ENCODE results near the gene LCN2. TPM values are rescaled to one million over a fixed set of nuclear protein-coding genes. Genes with fewer than 3 reads are reported as not detected.

Gene LCN2
- total RNA-seq, 1 donor from 2014 or later = 14.3 TPM

- intact Hi-C loops (cut with DNase I) = no loop called here
- no peaks in the 10 kb centered on the region for H3K9me3 ChIP-seq
- H3K4me1 ChIP-seq = peaks cover 61% of the 10 kb centered on the region
- TF ChIP-seq, protein P1, sequence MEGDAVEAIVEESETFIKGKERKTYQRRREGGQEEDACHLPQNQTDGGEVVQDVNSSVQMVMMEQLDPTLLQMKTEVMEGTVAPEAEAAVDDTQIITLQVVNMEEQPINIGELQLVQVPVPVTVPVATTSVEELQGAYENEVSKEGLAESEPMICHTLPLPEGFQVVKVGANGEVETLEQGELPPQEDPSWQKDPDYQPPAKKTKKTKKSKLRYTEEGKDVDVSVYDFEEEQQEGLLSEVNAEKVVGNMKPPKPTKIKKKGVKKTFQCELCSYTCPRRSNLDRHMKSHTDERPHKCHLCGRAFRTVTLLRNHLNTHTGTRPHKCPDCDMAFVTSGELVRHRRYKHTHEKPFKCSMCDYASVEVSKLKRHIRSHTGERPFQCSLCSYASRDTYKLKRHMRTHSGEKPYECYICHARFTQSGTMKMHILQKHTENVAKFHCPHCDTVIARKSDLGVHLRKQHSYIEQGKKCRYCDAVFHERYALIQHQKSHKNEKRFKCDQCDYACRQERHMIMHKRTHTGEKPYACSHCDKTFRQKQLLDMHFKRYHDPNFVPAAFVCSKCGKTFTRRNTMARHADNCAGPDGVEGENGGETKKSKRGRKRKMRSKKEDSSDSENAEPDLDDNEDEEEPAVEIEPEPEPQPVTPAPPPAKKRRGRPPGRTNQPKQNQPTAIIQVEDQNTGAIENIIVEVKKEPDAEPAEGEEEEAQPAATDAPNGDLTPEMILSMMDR (IDR thresholded peaks at IDR 0.05) = no peak
- no peaks in the 10 kb centered on the region for H3K27me3 ChIP-seq
- no peak overlapping the region for H3K4me3 ChIP-seq
- H3K27ac ChIP-seq = peak overlapping the region; percentile 36
- no peak for ATAC-seq
- no peak for DNase-seq
- peaks cover 65% of the 10 kb centered on the region for H3K36me3 ChIP-seq
Observed at GRCh38 chr9:128102196-128102595, 47.1 kb upstream of the LCN2 start.

DNA sequence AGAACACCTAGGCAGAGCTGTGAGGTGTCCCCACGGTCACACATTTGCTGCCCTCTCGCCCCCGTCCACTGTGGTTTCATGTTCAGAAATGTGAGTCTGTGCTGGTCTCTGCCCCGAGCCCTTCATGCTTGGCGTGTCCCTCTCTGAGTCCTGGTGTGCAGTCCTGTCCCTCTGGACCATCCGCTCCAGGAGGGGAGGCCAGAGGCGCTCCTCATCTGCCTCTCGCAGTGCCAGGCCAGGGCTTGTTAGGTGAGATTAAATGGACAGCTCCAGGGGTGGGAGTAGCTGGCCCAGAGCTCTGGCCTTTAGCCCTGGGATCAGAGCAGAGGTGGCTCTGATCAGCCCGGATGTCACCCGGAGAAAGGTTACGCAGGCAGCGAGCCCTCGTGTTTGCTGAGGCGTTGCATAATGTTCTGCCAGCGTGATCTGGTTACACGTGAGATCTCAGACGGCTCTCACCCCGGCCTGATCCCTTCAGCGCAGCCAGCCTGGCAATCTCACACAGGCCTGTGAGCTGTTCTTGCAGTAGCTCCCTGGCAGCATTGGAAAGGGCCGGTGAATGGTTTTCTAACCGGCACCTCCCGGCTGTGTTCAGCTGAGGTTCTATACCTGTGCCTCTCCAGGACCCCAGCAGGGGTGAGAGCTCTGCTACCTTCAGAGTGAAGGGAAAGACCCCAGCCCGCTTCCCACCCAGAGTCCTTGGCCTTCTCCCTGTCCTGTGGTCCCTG is 46.2 kb upstream of the LCN2 start:
- Histone ChIP-seq H3K4me3 (no peak overlapping the region), H3K36me3 (peaks cover 74% of the 10 kb centered on the region), H3K4me1 (peaks cover 53% of the 10 kb centered on the region), H3K9me3 (no peaks in the 10 kb centered on the region), H3K27me3 (no peaks in the 10 kb centered on the region), H3K27ac (peak overlapping the region; percentile 36)
- intact Hi-C loops (cut with DNase I) = no loop called here
- ATAC-seq (no peak), DNase-seq (no peak)
- TF ChIP-seq, protein P1 (IDR thresholded peaks at IDR 0.05) = no peak

DNA sequence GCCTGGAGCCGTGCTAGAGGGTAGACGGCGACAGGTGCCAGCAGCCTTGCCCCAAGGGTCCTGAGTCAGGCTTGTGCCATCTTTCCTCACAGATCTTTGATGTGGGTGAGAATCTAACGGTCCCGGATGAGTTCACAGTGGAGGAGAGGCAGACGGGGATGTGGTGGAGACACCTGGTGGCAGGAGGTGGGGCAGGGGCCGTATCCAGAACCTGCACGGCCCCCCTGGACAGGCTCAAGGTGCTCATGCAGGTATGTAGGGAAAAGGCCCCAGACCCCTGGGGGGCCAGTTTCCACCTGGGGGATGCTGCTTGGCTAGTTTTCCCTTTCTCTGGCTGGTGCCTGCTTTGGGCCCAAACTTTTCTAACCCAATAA is 45.7 kb upstream of the LCN2 start:
- ATAC-seq = no peak
- H3K36me3 ChIP-seq = peaks cover 79% of the 10 kb centered on the region
- TF ChIP-seq, protein P1 (IDR thresholded peaks at IDR 0.05) = peak; percentile 15
- H3K9me3 ChIP-seq = no peaks in the 10 kb centered on the region
- H3K27me3 ChIP-seq = no peaks in the 10 kb centered on the region
- H3K4me3 ChIP-seq = no peak overlapping the region
- peaks cover 51% of the 10 kb centered on the region for H3K4me1 ChIP-seq
- no peak for DNase-seq
- intact Hi-C loops (cut with DNase I) = no loop called here
- no peak overlapping the region for H3K27ac ChIP-seq

DNA sequence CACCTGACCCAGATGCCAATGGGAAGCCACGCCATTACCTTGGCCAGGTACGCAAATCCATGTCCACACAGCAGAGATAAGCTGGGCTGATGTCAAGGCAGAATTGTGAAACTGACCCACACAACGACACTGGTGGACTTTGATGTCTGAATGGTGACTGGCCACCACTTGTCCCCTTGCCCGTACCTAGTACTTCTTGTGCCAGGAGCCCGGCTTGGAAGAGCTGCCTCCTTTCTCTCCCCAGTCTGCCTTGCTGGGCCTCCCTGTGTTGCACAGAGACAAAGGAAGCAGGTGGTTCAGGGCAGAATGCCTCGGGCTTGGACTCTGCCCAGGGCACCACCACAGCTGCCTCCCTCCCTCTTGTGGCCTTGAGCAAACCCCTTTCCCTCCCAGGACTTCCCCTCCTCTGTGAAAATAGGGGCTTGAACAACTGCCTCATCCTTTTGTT is 45.1 kb upstream of the LCN2 start:
- H3K4me1 ChIP-seq = peaks cover 45% of the 10 kb centered on the region
- intact Hi-C loops (cut with DNase I) = no loop called here
- H3K36me3 ChIP-seq = peaks cover 85% of the 10 kb centered on the region
- H3K4me3 ChIP-seq = no peak overlapping the region
- DNase-seq = no peak
- H3K9me3 ChIP-seq = no peaks in the 10 kb centered on the region
- H3K27me3 ChIP-seq = no peaks in the 10 kb centered on the region
- TF ChIP-seq, protein P1 (IDR thresholded peaks at IDR 0.05) = no peak
- no peak for ATAC-seq
- H3K27ac ChIP-seq = no peak overlapping the region

DNA sequence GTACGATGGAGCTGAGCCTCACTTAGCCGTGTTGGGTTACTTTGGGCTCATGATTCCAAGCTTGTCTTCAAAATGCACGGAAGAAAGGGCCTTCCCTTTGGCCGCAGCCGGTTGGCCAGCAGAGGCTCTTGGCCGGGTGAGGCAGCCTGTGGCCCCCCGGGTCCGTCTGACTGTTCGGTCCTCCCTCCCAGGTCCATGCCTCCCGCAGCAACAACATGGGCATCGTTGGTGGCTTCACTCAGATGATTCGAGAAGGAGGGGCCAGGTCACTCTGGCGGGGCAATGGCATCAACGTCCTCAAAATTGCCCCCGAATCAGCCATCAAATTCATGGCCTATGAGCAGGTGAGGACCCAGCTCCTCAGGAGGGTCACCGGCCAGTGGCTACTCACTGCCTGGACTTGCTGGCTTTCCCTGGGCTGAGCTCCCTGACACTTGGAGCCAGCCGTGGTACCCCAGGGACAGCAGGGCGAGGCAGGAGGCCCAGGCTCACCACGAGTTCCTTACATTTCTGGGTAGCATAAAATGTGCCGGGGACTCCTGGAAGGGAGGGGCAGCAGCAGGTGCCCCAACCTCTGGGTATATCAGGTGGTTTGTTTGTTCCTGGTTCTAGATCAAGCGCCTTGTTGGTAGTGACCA is 43.6 kb upstream of the LCN2 start:
- Histone ChIP-seq H3K4me1 (peaks cover 31% of the 10 kb centered on the region), H3K4me3 (no peak overlapping the region), H3K27me3 (no peaks in the 10 kb centered on the region), H3K36me3 (peaks cover 86% of the 10 kb centered on the region), H3K9me3 (no peaks in the 10 kb centered on the region), H3K27ac (no peak overlapping the region)
- intact Hi-C loops (cut with DNase I) = no loop called here
- no peak for DNase-seq
- no peak for ATAC-seq
- TF ChIP-seq, protein P1 (IDR thresholded peaks at IDR 0.05) = no peak
